Smooth muscle cell (in vitro differentiated cells): ENCODE data around the gene BMP6. TPM values are rescaled to one million over a fixed set of nuclear protein-coding genes. Genes with fewer than 3 reads are reported as not detected.

Experiments
- DNase-seq: peaks from one replicate; lab custom pipeline; 2025; ENCODE audit not compliant: unreplicated experiment; lab: John Stamatoyannopoulos, UW
- H2AFZ ChIP-seq: fragments of 200-600 bp; sonication (generic); 2 replicates; pipeline ENCODE4 v1.6.0; 2016; ENCODE audit warnings: antibody characterized with exemption, low read depth, mild to moderate bottlenecking
- H3F3A ChIP-seq: fragments of 200-600 bp; sonication (generic); 2 replicates; pipeline ENCODE4 v1.6.0; 2017; ENCODE audit warnings: antibody characterized with exemption, low read depth
- H3K27ac ChIP-seq: fragments of 200-600 bp; sonication (generic); 2 replicates; pipeline ENCODE4 v1.5.1; 2016; ENCODE audit warnings: low read depth, mild to moderate bottlenecking
- H3K27me3 ChIP-seq: fragments of 200-600 bp; sonication (generic); 2 replicates; pipeline ENCODE4 v1.6.1; 2016; ENCODE audit warnings: low read depth, mild to moderate bottlenecking
- H3K36me3 ChIP-seq: fragments of 200-600 bp; sonication (generic); 2 replicates; pipeline ENCODE4 v1.5.1; 2016; ENCODE audit warnings: low read depth
- H3K4me1 ChIP-seq: fragments of 200-600 bp; sonication (generic); 2 replicates; pipeline ENCODE4 v1.5.1; 2016; ENCODE audit warnings: low read depth
- H3K4me2 ChIP-seq: fragments of 200-600 bp; sonication (generic); 2 replicates; pipeline ENCODE4 v1.6.0; 2016; ENCODE audit warnings: mild to moderate bottlenecking
- H3K4me3 ChIP-seq: fragments of 200-600 bp; sonication (generic); 2 replicates; pipeline ENCODE4 v1.5.1; 2016; ENCODE audit warnings: mild to moderate bottlenecking
- H3K79me2 ChIP-seq: fragments of 200-600 bp; sonication (generic); 2 replicates; pipeline ENCODE4 v1.6.0; 2016; ENCODE audit warnings: low read depth, mild to moderate bottlenecking
- H3K9ac ChIP-seq: fragments of 200-600 bp; sonication (generic); 2 replicates; pipeline ENCODE4 v1.6.0; 2016; ENCODE audit warnings: low read depth
- H3K9me3 ChIP-seq: fragments of 200-600 bp; sonication (generic); replicated peaks from 2 replicates; pipeline ENCODE4 v1.5.1; 2016; ENCODE audit warnings: low read depth
- H4K20me1 ChIP-seq: fragments of 200-600 bp; sonication (generic); 2 replicates; pipeline ENCODE4 v1.6.0; 2016; ENCODE audit warnings: low read depth
- CTCF ChIP-seq: fragments of 200-600 bp; sonication (generic); IDR thresholded peaks from 2 replicates; pipeline ENCODE4 v1.5.1; 2017; ENCODE audit warnings: borderline replicate concordance, mild to moderate bottlenecking, antibody characterized with exemption; ENCODE audit not compliant: insufficient read depth, poor library complexity, severe bottlenecking
- WGBS: methylation state at CpG from one replicate; pipeline ENCODE4 v1.1.7; 2016; ENCODE audit warnings: low lambda C conversion rate; 5-methylcytosine and 5-hydroxymethylcytosine counted together
- polyA plus RNA-seq: library from polyadenylated mRNA; unstranded; fragments of >200 nt; fragmentation: Nextera tagmentation; extraction: Ambion mirVana; gene quantifications from 2 replicates; pipeline ENCODE4 v1.2.1, GENCODE V29; 2016
- total RNA-seq: library from RNA; depleted of rRNA; stranded (reverse); fragments of >200 nt; gene quantifications from 2 replicates; pipeline ENCODE4 v1.2.3, GENCODE V29; 2014

Gene BMP6
- total and polyA plus RNA-seq, 2 experiments from 2014 or later: 14.5 to 17.0 TPM

DNA sequence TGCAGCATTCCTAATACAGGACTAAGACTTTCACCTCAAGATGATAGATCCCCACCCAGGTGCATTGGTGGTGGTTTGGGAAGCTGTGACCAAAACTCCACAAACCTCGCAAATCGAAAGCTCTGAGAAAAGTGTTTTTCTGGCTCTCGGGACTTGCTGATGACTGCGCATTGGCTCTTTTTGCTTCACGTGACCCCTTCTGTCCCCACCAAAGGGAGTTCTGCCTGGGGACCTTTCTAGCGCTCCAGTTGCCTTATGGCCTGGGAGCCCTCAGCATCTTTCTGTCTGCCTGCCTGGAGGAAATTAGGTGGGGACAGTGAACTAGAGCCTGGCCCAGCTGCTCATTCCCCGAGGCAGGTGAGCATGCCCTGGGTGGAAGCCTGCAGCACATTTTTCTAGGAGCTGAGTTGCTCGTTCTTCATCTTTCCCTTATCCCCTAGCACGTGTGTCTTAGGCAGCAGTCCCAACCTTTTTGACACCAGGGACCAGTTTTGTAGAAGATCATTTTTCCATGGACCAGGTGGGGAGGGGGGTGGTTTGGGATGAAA, 94.5 kb downstream of the BMP6 start:
- H3K4me3 ChIP-seq: no peak overlapping the region
- no peak overlapping the region for H2AFZ ChIP-seq
- H3K36me3 ChIP-seq: no peaks in the 10 kb centered on the region
- H4K20me1 ChIP-seq: no peaks in the 10 kb centered on the region
- no peaks in the 10 kb centered on the region for H3K79me2 ChIP-seq
- WGBS: 88% methylated on average over 9 of the region's 9 CpGs
- H3K9me3 ChIP-seq: no peaks in the 10 kb centered on the region
- H3K4me1 ChIP-seq: no peaks in the 10 kb centered on the region
- no peaks in the 10 kb centered on the region for H3F3A ChIP-seq
- H3K27me3 ChIP-seq: no peaks in the 10 kb centered on the region
- H3K9ac ChIP-seq: no peak overlapping the region
- TF ChIP-seq CTCF: no peak
- no peak for DNase-seq
- H3K4me2 ChIP-seq: no peak overlapping the region
- H3K27ac ChIP-seq: no peak overlapping the region

DNA sequence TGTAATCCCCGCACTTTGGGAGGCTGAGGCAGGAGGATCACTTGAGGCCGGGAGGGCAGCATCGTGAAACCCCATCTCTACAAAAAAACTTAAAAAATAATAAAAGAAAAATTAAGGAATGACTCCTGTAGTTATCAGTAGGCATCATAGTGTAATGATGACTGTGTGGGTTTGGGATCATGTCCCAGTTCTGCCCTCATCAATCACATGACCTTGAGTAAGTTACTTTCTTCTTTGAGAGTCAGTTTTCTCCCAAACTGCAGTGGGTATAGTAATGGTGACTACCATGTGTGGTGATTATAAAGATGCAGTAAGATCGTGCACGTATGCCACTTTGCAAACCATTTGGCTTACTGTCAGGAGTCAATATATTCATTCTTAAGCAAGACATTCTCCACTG, 95.5 kb downstream of the BMP6 start:
- Histone ChIP-seq H3K4me3 (no peak overlapping the region), H3K4me1 (no peaks in the 10 kb centered on the region), H2AFZ (no peak overlapping the region), H3K36me3 (no peaks in the 10 kb centered on the region), H3K79me2 (no peaks in the 10 kb centered on the region), H3K4me2 (no peak overlapping the region), H3K27ac (no peak overlapping the region), H3K9ac (no peak overlapping the region), H3K27me3 (no peaks in the 10 kb centered on the region), H3K9me3 (no peaks in the 10 kb centered on the region), H4K20me1 (no peaks in the 10 kb centered on the region), H3F3A (no peaks in the 10 kb centered on the region)
- DNase-seq: no peak
- TF ChIP-seq CTCF: no peak
- 92% methylated on average over 5 of the region's 5 CpGs for WGBS

DNA sequence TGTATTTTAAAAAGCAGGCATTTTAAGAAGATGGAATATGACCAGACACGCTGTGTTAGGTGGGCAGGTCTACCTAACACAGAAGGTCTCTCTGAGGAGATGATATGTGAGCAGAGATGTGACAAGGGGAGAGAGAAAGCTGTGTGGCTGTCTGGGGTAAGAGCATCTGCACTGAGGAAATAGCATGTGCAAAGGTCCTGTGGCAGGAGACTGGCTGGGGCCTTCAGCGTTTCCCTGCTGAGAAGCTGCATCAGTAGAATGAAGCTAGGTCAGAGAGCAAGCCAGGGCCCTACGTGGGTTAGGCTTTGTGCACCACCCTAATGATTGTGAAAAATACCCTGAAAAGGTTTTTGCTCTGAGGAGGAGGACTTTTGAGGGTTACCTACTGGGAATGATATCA, 97.7 kb downstream of the BMP6 start:
- no peak for DNase-seq
- no peaks in the 10 kb centered on the region for H3K79me2 ChIP-seq
- no peak overlapping the region for H3K4me2 ChIP-seq
- no peaks in the 10 kb centered on the region for H3K9me3 ChIP-seq
- no peaks in the 10 kb centered on the region for H3K36me3 ChIP-seq
- H3K9ac ChIP-seq: no peak overlapping the region
- no peak for TF ChIP-seq CTCF
- no peaks in the 10 kb centered on the region for H4K20me1 ChIP-seq
- no peaks in the 10 kb centered on the region for H3K27me3 ChIP-seq
- no peak overlapping the region for H3K4me3 ChIP-seq
- no peaks in the 10 kb centered on the region for H3F3A ChIP-seq
- no peak overlapping the region for H2AFZ ChIP-seq
- H3K27ac ChIP-seq: no peak overlapping the region
- 89% methylated on average over 3 of the region's 3 CpGs for WGBS
- no peaks in the 10 kb centered on the region for H3K4me1 ChIP-seq

DNA sequence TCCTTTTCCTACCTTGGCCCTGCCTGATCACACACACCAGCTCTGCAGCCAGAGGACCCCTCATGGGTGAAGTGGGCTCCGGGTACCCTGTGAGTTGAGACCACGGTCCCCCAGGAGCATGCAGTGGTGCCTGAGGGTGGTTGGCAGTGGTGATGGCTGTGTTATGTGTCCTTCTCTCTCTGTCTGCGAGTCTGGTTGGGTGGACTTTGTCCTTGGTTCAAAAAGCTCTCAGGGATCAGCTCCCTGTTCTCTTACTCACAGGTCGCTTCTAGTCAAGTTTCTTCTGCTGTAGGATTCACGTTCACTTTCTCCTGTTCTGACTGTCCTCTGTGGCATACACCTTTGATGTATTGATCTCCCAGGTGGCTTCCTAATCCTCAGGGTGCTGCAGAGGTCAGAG, 100.1 kb downstream of the BMP6 start:
- Histone ChIP-seq H3K9ac (no peak overlapping the region), H3K36me3 (no peaks in the 10 kb centered on the region), H3F3A (no peaks in the 10 kb centered on the region), H2AFZ (no peak overlapping the region), H3K4me1 (no peaks in the 10 kb centered on the region), H3K9me3 (no peaks in the 10 kb centered on the region), H3K4me3 (no peak overlapping the region), H3K27me3 (no peaks in the 10 kb centered on the region), H4K20me1 (no peaks in the 10 kb centered on the region), H3K79me2 (no peaks in the 10 kb centered on the region), H3K27ac (no peak overlapping the region), H3K4me2 (no peak overlapping the region)
- no peak for DNase-seq
- no peak for TF ChIP-seq CTCF
- WGBS: 97% methylated on average over 5 of the region's 5 CpGs
